Kidney (tissue), 14 donors: ENCODE measurements around the gene HLA-A. TPM values are rescaled to one million over a fixed set of nuclear protein-coding genes. Genes with fewer than 3 reads are reported as not detected.

Source experiments
- DNase-seq, 5 donors: peaks; one replicate each; pipeline ENCODE4 v3.0.0-alpha.2; 2013 to 2020
- FAIRE-seq: peaks from 2 replicates; lab custom pipeline; 2012; peaks lifted over from hg19 to GRCh38; lab: Jason Lieb, UNC
- H3K27ac ChIP-seq, 2 donors: one replicate each; pipeline ENCODE4 v1.7.0; 2013; ENCODE audit warnings: low read depth in 2 of 2, low read length in 2 of 2, inconsistent platforms in 1 of 2
- H3K27me3 ChIP-seq: one replicate; pipeline ENCODE4 v1.7.1; 2013; ENCODE audit warnings: low read length, inconsistent platforms; ENCODE audit not compliant: control insufficient read depth, insufficient read depth
- H3K36me3 ChIP-seq, 3 donors: one replicate each; pipeline versions ENCODE4 v1.7.0 to v1.7.1; 2013; ENCODE audit warnings: low read length in 3 of 3, control low read depth in 1 of 3, inconsistent platforms in 1 of 3; ENCODE audit not compliant: insufficient read depth in 3 of 3, control insufficient read depth in 2 of 3
- H3K4me1 ChIP-seq, 3 donors: one replicate each; pipeline versions ENCODE4 v1.7.0 to v1.7.1; 2013; ENCODE audit warnings: low read length in 3 of 3, inconsistent platforms in 1 of 3, low read depth in 1 of 3; ENCODE audit not compliant: control insufficient read depth in 2 of 3, insufficient read depth in 2 of 3
- H3K4me3 ChIP-seq, 3 donors: one replicate each; pipeline versions ENCODE4 v1.7.0 to v1.8.1; 2013; ENCODE audit warnings: low read length in 3 of 3, control low read depth in 1 of 3, inconsistent platforms in 1 of 3
- H3K9ac ChIP-seq, 3 donors: one replicate each; pipeline versions ENCODE4 v1.7.0 to v1.7.1; 2013; ENCODE audit warnings: low read length in 3 of 3, control low read depth in 1 of 3, inconsistent platforms in 1 of 3
- H3K9me3 ChIP-seq, 3 donors: one replicate each; pipeline versions ENCODE4 v1.7.0 to v1.7.1; 2013; ENCODE audit warnings: low read length in 3 of 3, control low read depth in 1 of 3, inconsistent platforms in 1 of 3; ENCODE audit not compliant: control insufficient read depth in 2 of 3, insufficient read depth in 1 of 3
- CTCF ChIP-seq: IDR thresholded peaks from 3 replicates; pipeline ENCODE4 v1.5.1; 2012; ENCODE audit warnings: mild to moderate bottlenecking, moderate library complexity, borderline replicate concordance; ENCODE audit not compliant: insufficient read depth; ENCODE audit errors: extremely low read depth
- intact Hi-C: fragments of 100-400 bp; cut with DNase I; formaldehyde crosslinking; loops from one replicate; pipeline ENCODE4 v1.11.1; 2022
- polyA plus RNA-seq: library from polyadenylated mRNA; stranded (reverse); fragments of 350-450 nt; fragmentation: Illumina TruSeq; extraction: RNeasy Lipid Tissue Mini Kit (QIAGEN cat#74804); gene quantifications from one replicate; pipeline ENCODE4 v1.2.3, GENCODE V29; 2014; ENCODE audit warnings: low read depth, low replicate concordance; ENCODE audit not compliant: insufficient read depth
- total RNA-seq: library from RNA; stranded (reverse); fragmentation: NEBNext Ultra II Directional; extraction: Animal tissue kit (Norgen Biotek cat#: 25700); gene quantifications from one replicate; pipeline ENCODE4 v1.2.1, GENCODE V29; 2021
- donor health status: control.
- donor health status: control.
- donor health status: control.
- donor health status: control.
- donor health status: control.
- donor health status: DM: yes; HTN: yes; CAD: no.
- donor health status: Normal renal cell carcinoma (clear cell type).

The HLA-A gene
- total and polyA plus RNA-seq, 2 donors from 2014 or later = 695 to 1,143 TPM

- H3K27ac ChIP-seq = peak overlapping the region; percentile 72 to 92
- no peak for TF ChIP-seq CTCF
These were observed 978 bp downstream of the HLA-A start for GRCh38 chr6:29943053-29943966.

DNA sequence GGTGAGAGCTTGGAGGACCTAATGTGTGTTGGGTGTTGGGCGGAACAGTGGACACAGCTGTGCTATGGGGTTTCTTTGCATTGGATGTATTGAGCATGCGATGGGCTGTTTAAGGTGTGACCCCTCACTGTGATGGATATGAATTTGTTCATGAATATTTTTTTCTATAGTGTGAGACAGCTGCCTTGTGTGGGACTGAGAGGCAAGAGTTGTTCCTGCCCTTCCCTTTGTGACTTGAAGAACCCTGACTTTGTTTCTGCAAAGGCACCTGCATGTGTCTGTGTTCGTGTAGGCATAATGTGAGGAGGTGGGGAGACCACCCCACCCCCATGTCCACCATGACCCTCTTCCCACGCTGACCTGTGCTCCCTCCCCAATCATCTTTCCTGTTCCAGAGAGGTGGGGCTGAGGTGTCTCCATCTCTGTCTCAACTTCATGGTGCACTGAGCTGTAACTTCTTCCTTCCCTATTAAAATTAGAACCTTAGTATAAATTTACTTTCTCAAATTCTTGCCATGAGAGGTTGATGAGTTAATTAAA lies 3.0 kb downstream of the HLA-A start:
- Histone ChIP-seq H3K27me3 (no peaks in the 10 kb centered on the region), H3K27ac (no peak overlapping the region), H3K4me1 (peaks cover 0 to 7% (median 5%) of the 10 kb centered on the region in 3 donors), H3K9ac (peak overlapping the region in 1 of 3 donors; percentile 16), H3K9me3 (no peaks in the 10 kb centered on the region), H3K4me3 (peak overlapping the region in 1 of 3 donors; percentile 38), H3K36me3 (peaks cover 0 to 6% (median 0%) of the 10 kb centered on the region in 3 donors)
- TF ChIP-seq CTCF = no peak
- DNase-seq = no peak
- intact Hi-C loops = no loop called here
- FAIRE-seq = no peak

More at GRCh38 chr6:29943053-29943966, 978 bp downstream of the HLA-A start:
- Histone ChIP-seq H3K9ac (peak overlapping the region in 2 of 3 donors; percentile 69 to 90), H3K36me3 (peaks cover 0 to 6% (median 0%) of the 10 kb centered on the region in 3 donors), H3K9me3 (no peaks in the 10 kb centered on the region), H3K27me3 (no peaks in the 10 kb centered on the region), H3K4me1 (peaks cover 0 to 7% (median 5%) of the 10 kb centered on the region in 3 donors), H3K4me3 (peak overlapping the region in 2 of 3 donors; percentile 58 to 75)
- DNase-seq (peak in 3 of 5 donors; percentile 12 to 75 (median 45)), FAIRE-seq (no peak)
- intact Hi-C loops = no loop called here

DNA sequence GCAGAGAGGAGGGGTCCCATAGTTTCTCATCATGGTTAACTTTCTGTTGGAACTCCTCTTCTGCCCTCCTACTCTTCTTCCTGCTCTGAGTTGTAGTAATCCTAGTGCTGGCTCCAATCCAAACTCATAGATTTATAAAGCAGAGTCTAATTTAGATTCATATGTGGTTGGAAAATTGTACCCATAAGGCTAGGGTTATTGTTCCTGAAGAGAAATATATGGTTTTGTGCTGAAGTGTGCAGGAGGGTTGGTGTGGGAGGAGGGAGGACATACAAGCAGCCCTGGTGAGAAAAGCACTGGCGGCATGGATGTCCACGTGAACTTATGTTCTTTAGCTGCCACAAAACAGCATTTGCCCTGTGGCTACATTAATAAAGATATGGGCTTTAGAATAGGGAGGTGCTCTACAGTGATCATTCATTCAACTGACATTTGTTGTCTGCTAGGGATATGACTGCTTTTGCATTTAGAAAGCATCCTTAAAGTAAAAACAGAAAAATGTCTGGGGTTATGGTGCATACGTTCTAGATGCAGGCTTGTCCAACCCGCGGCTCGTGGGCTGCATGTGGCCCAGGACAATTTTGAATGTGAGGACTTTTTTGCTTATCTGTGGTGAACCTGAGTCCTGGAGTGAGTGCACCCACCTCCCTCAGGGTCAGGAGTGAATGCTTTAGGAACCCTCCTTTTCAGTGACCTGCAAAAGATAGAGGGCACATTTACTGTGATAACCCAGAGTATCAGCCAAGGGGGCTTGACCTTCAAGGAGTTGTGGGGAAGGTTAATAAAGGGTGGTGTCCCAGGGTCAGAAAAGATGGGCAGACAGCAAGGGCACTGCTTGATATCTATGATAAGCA lies 4.1 kb downstream of the HLA-A start:
- Histone ChIP-seq H3K9me3 (no peaks in the 10 kb centered on the region), H3K27me3 (no peaks in the 10 kb centered on the region), H3K27ac (no peak overlapping the region), H3K4me1 (peaks cover 0 to 7% (median 5%) of the 10 kb centered on the region in 3 donors), H3K9ac (no peak overlapping the region), H3K36me3 (peaks cover 0 to 6% (median 0%) of the 10 kb centered on the region in 3 donors), H3K4me3 (no peak overlapping the region)
- no peak for DNase-seq
- intact Hi-C loops = no loop called here
- no peak for TF ChIP-seq CTCF
- no peak for FAIRE-seq
